ENCODE results near the gene XRCC4. TPM values are rescaled to one million over a fixed set of nuclear protein-coding genes. Genes with fewer than 3 reads are reported as not detected.

The XRCC4 gene
- polyA plus RNA-seq, 1 donor (not counting 4 experiments of a cell fraction or from before 2014, with no cell fraction given) = 10.9 TPM

DNA sequence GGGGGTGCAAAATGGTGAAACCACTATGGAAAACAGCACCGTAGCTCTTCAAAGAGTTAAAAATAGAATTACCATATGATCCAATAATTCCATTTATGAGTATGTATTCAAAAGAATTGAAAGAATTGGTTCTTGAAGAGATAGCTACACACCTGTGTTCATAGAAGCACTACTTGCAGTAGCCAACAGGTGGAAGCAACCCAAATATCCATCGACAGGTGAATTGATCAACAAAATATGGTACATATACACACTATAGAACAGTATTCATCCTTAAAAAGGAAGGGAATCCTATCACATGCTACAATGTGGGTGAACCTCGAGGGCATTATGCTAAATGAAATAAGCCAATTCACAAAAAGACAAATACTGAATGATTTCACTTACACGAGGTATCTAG is 308.5 kb downstream of the XRCC4 start:
- Histone ChIP-seq H3K9me1 (ENCODE audit: control insufficient read depth, extremely low read depth, insufficient read depth, low read length) (no peaks in the 10 kb centered on the region), H4K20me1 (ENCODE audit: control insufficient read depth, extremely low read depth, insufficient read depth, low read length) (no peaks in the 10 kb centered on the region), H3K4me2 (ENCODE audit: control insufficient read depth, extremely low read depth, insufficient read depth, low read depth, low read length) (no peak overlapping the region), H3K79me2 (ENCODE audit: control insufficient read depth, insufficient read depth, low read length) (no peaks in the 10 kb centered on the region), H3K9me3 (ENCODE audit: control insufficient read depth, low read depth, low read length) (no peaks in the 10 kb centered on the region), H3K9ac (ENCODE audit: control insufficient read depth, extremely low read depth, insufficient read depth, low read length) (no peak overlapping the region), H3K4me3 (ENCODE audit: control insufficient read depth in 2 of 3, extremely low read depth in 1 of 3, insufficient read depth in 2 of 3, low read depth in 1 of 3, low read length in 3 of 3) (no peak overlapping the region), H3K4me1 (ENCODE audit: control insufficient read depth, extremely low read depth, insufficient read depth, low read length) (no peaks in the 10 kb centered on the region), H3K27ac (ENCODE audit: control insufficient read depth, insufficient read depth, low read length) (no peak overlapping the region), H3K27me3 (ENCODE audit: control insufficient read depth, extremely low read depth, insufficient read depth, low read length) (no peaks in the 10 kb centered on the region), H3K36me3 (ENCODE audit: control insufficient read depth in 2 of 2, extremely low read depth in 1 of 2, insufficient read depth in 2 of 2, low read length in 2 of 2) (no peaks in the 10 kb centered on the region), H2AFZ (ENCODE audit: control insufficient read depth, low read length) (no peak overlapping the region)
- TF ChIP-seq, protein P1, sequence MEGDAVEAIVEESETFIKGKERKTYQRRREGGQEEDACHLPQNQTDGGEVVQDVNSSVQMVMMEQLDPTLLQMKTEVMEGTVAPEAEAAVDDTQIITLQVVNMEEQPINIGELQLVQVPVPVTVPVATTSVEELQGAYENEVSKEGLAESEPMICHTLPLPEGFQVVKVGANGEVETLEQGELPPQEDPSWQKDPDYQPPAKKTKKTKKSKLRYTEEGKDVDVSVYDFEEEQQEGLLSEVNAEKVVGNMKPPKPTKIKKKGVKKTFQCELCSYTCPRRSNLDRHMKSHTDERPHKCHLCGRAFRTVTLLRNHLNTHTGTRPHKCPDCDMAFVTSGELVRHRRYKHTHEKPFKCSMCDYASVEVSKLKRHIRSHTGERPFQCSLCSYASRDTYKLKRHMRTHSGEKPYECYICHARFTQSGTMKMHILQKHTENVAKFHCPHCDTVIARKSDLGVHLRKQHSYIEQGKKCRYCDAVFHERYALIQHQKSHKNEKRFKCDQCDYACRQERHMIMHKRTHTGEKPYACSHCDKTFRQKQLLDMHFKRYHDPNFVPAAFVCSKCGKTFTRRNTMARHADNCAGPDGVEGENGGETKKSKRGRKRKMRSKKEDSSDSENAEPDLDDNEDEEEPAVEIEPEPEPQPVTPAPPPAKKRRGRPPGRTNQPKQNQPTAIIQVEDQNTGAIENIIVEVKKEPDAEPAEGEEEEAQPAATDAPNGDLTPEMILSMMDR (optimal IDR thresholded peaks at IDR 0.05 in 1 of 3, IDR thresholded peaks at IDR 0.05 in 1 of 3, conservative IDR thresholded peaks at IDR 0.05 in 1 of 3; ENCODE audit: extremely low read depth in 1 of 3, insufficient read depth in 2 of 3, low read length in 3 of 3) = peak in 1 of 3 experiments; percentile 4
- TF ChIP-seq EZH2 (IDR thresholded peaks at IDR 0.05; ENCODE audit: low read length) = no peak
- DNase-seq (ENCODE audit: low read depth, low spot score) = no peak
- dilution Hi-C loops (cut with MboI; ENCODE audit: extremely low pct_ligation_motif_present, low sequenced_read_pairs) = no loop called here
- no peak for FAIRE-seq

DNA sequence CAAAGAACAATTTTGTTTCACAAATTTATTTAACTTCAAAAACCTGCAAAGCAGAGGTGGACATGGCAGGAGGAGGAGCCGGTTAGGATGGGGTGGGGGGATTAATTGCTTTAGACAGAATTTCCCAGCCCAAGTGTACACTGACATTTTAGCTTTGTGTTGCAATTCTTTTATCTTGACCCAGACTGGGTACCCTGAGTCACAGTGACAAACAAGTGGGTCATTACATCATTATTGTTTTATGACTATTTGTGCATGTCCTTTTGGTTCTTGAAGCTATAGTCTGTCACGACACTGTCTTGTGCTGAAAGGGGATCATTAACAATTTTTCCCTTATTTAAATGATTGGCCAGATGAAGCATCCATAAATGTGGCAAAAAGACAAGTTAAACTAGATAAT is 309.7 kb downstream of the XRCC4 start:
- Histone ChIP-seq H3K9ac (ENCODE audit: control insufficient read depth, extremely low read depth, insufficient read depth, low read length) (no peak overlapping the region), H2AFZ (ENCODE audit: control insufficient read depth, low read length) (no peak overlapping the region), H3K9me1 (ENCODE audit: control insufficient read depth, extremely low read depth, insufficient read depth, low read length) (no peaks in the 10 kb centered on the region), H3K27ac (ENCODE audit: control insufficient read depth, insufficient read depth, low read length) (no peak overlapping the region), H3K4me3 (ENCODE audit: control insufficient read depth in 2 of 3, extremely low read depth in 1 of 3, insufficient read depth in 2 of 3, low read depth in 1 of 3, low read length in 3 of 3) (no peak overlapping the region), H3K4me2 (ENCODE audit: control insufficient read depth, extremely low read depth, insufficient read depth, low read depth, low read length) (no peak overlapping the region), H3K9me3 (ENCODE audit: control insufficient read depth, low read depth, low read length) (no peaks in the 10 kb centered on the region), H3K79me2 (ENCODE audit: control insufficient read depth, insufficient read depth, low read length) (no peaks in the 10 kb centered on the region), H3K4me1 (ENCODE audit: control insufficient read depth, extremely low read depth, insufficient read depth, low read length) (no peaks in the 10 kb centered on the region), H4K20me1 (ENCODE audit: control insufficient read depth, extremely low read depth, insufficient read depth, low read length) (no peaks in the 10 kb centered on the region), H3K36me3 (ENCODE audit: control insufficient read depth in 2 of 2, extremely low read depth in 1 of 2, insufficient read depth in 2 of 2, low read length in 2 of 2) (no peaks in the 10 kb centered on the region), H3K27me3 (ENCODE audit: control insufficient read depth, extremely low read depth, insufficient read depth, low read length) (no peaks in the 10 kb centered on the region)
- TF ChIP-seq, protein P1 (optimal IDR thresholded peaks at IDR 0.05 in 1 of 3, IDR thresholded peaks at IDR 0.05 in 1 of 3, conservative IDR thresholded peaks at IDR 0.05 in 1 of 3; ENCODE audit: extremely low read depth in 1 of 3, insufficient read depth in 2 of 3, low read length in 3 of 3) = no peak
- TF ChIP-seq EZH2 (IDR thresholded peaks at IDR 0.05; ENCODE audit: low read length) = no peak
- DNase-seq (ENCODE audit: low read depth, low spot score) (no peak), FAIRE-seq (no peak)
- dilution Hi-C loops (cut with MboI; ENCODE audit: extremely low pct_ligation_motif_present, low sequenced_read_pairs) = no loop called here

All from keratinocyte (primary cell).